MCF 10A (cell line): Measurements from ENCODE around the gene FER. TPM values are rescaled to one million over a fixed set of nuclear protein-coding genes. Genes with fewer than 3 reads are reported as not detected.

ENCODE experiments used
- BruUV-seq: library from RNA; stranded (reverse); fragments of 400-500 nt; replicated peaks from 2 replicates; lab custom pipeline; 2021; lab: Mats Ljungman, UMichigan
- CTCF ChIA-PET: fragments of 300-600 bp; sonication (Branson Sonifier 250); formaldehyde crosslinking; extraction: SDS; loops from one replicate; lab custom pipeline; 2021; ENCODE audit warnings: antibody characterized with exemption, inconsistent platforms; lab: Yijun Ruan, JAX
- POLR2A ChIA-PET: fragments of 300-600, 350-650 bp; sonication (Branson Sonifier 250); formaldehyde crosslinking; extraction: SDS; loops from one replicate; lab custom pipeline; 2020; ENCODE audit warnings: antibody characterized with exemption, inconsistent platforms; lab: Yijun Ruan, JAX
- DNase-seq: peaks from one replicate; pipeline ENCODE4 v3.0.0-alpha.2; 2018; ENCODE audit not compliant: unreplicated experiment
- H3K27ac Mint-ChIP-seq: one replicate; pipeline ENCODE4 v1.8.0; 2022; ENCODE audit warnings: mild to moderate bottlenecking, low read depth, mixed read lengths; ENCODE audit not compliant: unreplicated experiment
- H3K27me3 Mint-ChIP-seq: one replicate; pipeline ENCODE4 v1.8.0; 2022; ENCODE audit warnings: mixed read lengths; ENCODE audit not compliant: insufficient read depth, unreplicated experiment
- H3K36me3 Mint-ChIP-seq: one replicate; pipeline ENCODE4 v1.8.0; 2022; ENCODE audit warnings: mild to moderate bottlenecking, moderate library complexity, mixed read lengths; ENCODE audit not compliant: insufficient read depth, unreplicated experiment
- H3K4me1 Mint-ChIP-seq: one replicate; pipeline ENCODE4 v1.8.0; 2022; ENCODE audit warnings: mixed read lengths; ENCODE audit not compliant: insufficient read depth, unreplicated experiment
- H3K4me3 Mint-ChIP-seq: one replicate; pipeline ENCODE4 v1.8.0; 2022; ENCODE audit warnings: mild to moderate bottlenecking, moderate library complexity, mixed read lengths; ENCODE audit not compliant: unreplicated experiment
- H3K9me3 Mint-ChIP-seq: one replicate; pipeline ENCODE4 v1.8.0; 2022; ENCODE audit warnings: mixed read lengths; ENCODE audit not compliant: unreplicated experiment
- CTCF ChIP-seq: fragments of 200-600 bp; IDR thresholded peaks from one replicate; pipeline ENCODE4 v1.8.0; 2022; ENCODE audit warnings: antibody characterized with exemption, mild to moderate bottlenecking; ENCODE audit not compliant: unreplicated experiment
- intact Hi-C: fragments of 100-400 bp; cut with micrococcal nuclease; formaldehyde crosslinking; loops from 2 replicates; pipeline ENCODE4 v1.14.1; 2022
- total RNA-seq: library from RNA; stranded (reverse); gene quantifications from 2 replicates; pipeline ENCODE4 v1.2.3, GENCODE V29; 2022

Gene FER
- total RNA-seq, 1 experiment from 2014 or later: 71.1 TPM

- no peak overlapping the region for H3K4me3 Mint-ChIP-seq
- H3K4me1 Mint-ChIP-seq: peaks cover 5% of the 10 kb centered on the region
- H3K27ac Mint-ChIP-seq: no peak overlapping the region
- no peak for DNase-seq
- no TSS peak for BruUV-seq
- H3K9me3 Mint-ChIP-seq: no peaks in the 10 kb centered on the region
- intact Hi-C loops: no loop called here
- CTCF ChIA-PET: no interaction called here
- no peaks in the 10 kb centered on the region for H3K27me3 Mint-ChIP-seq
- H3K36me3 Mint-ChIP-seq: peaks cover 13% of the 10 kb centered on the region
- no peak for TF ChIP-seq CTCF
- POLR2A ChIA-PET: interaction anchor here (1.7 kb wide), 1 partner anchor 178 kb away, joined by 4 read pairs; no protein-coding TSS in a partner anchor
Measured at GRCh38 chr5:108905805-108906204, 158.1 kb downstream of the FER start.

- DNase-seq: no peak
- Mint-ChIP-seq H3K27me3 (no peaks in the 10 kb centered on the region), H3K4me3 (no peak overlapping the region), H3K4me1 (no peaks in the 10 kb centered on the region), H3K9me3 (peaks cover 8% of the 10 kb centered on the region), H3K27ac (no peak overlapping the region), H3K36me3 (peaks cover 29% of the 10 kb centered on the region)
- intact Hi-C loops: no loop called here
- BruUV-seq: no TSS peak
- ChIA-PET POLR2A (interaction anchor here (0.6 kb wide), 1 partner anchor 30 kb away, joined by 3 read pairs; no protein-coding TSS in a partner anchor), CTCF (no interaction called here)
- no peak for TF ChIP-seq CTCF
Measured at GRCh38 chr5:108910627-108911026, 162.9 kb downstream of the FER start.

- peaks cover 29% of the 10 kb centered on the region for H3K36me3 Mint-ChIP-seq
- DNase-seq: no peak
- ChIA-PET CTCF (interaction anchor here (0.6 kb wide), 1 partner anchor 23 kb away, joined by 4 read pairs; no protein-coding TSS in a partner anchor), POLR2A (interaction anchor here (0.6 kb wide), 1 partner anchor 30 kb away, joined by 3 read pairs; no protein-coding TSS in a partner anchor)
- H3K9me3 Mint-ChIP-seq: peaks cover 8% of the 10 kb centered on the region
- no peaks in the 10 kb centered on the region for H3K27me3 Mint-ChIP-seq
- H3K27ac Mint-ChIP-seq: no peak overlapping the region
- no peak overlapping the region for H3K4me3 Mint-ChIP-seq
- TF ChIP-seq CTCF: no peak
- no TSS peak for BruUV-seq
- H3K4me1 Mint-ChIP-seq: no peaks in the 10 kb centered on the region
- intact Hi-C loops: no loop called here
Measured at GRCh38 chr5:108911055-108911454, 163.4 kb downstream of the FER start.

GRCh38 chr5:108917596-108917995, 169.9 kb downstream of the FER start:
- Mint-ChIP-seq H3K27me3 (no peaks in the 10 kb centered on the region), H3K9me3 (no peaks in the 10 kb centered on the region), H3K36me3 (peaks cover 8% of the 10 kb centered on the region), H3K4me1 (no peaks in the 10 kb centered on the region), H3K27ac (no peak overlapping the region), H3K4me3 (no peak overlapping the region)
- no peak for TF ChIP-seq CTCF
- BruUV-seq: no TSS peak
- ChIA-PET CTCF (interaction anchor here (0.6 to 1.7 kb wide), 9 partner anchors 9 to 771 kb away, joined by 3 to 7 read pairs (median 4); no protein-coding TSS in a partner anchor), POLR2A (no interaction called here)
- intact Hi-C loops: no loop called here
- DNase-seq: no peak
